ENCODE measurements around the gene PHTF2. TPM values are rescaled to one million over a fixed set of nuclear protein-coding genes. Genes with fewer than 3 reads are reported as not detected.
A peak's percentile ranks its signal among the peaks of the same experiment; 100 is the strongest.

Gene PHTF2
- total RNA-seq, 1 donor from 2014 or later: 27.0 TPM

GRCh38 chr7:77811516-77812289 is 13.1 kb downstream of the PHTF2 start:
- H3K4me1 Mint-ChIP-seq (ENCODE audit: low read depth, unreplicated experiment): peaks cover 11% of the 10 kb centered on the region
- H3K79me2 ChIP-seq (ENCODE audit: insufficient read depth, low read length): peaks cover 68% of the 10 kb centered on the region
- peaks cover 9% of the 10 kb centered on the region for H3K9me3 Mint-ChIP-seq (ENCODE audit: unreplicated experiment)

GRCh38 chr7:77812290-77812685 is 13.7 kb downstream of the PHTF2 start:
- H3K9me3 ChIP-seq (ENCODE audit: insufficient read depth, low read depth, low read length): no peaks in the 10 kb centered on the region
- H3K27me3 ChIP-seq (ENCODE audit: insufficient read depth, low read length): no peaks in the 10 kb centered on the region
- H3K9ac ChIP-seq (ENCODE audit: low read length): peak overlapping the region; percentile 61
- no peaks in the 10 kb centered on the region for H4K20me1 ChIP-seq (ENCODE audit: insufficient read depth, low read length)
- no peaks in the 10 kb centered on the region for H3K27me3 Mint-ChIP-seq (ENCODE audit: low read depth, unreplicated experiment)
- peaks cover 15% of the 10 kb centered on the region for H3K9me3 Mint-ChIP-seq (ENCODE audit: unreplicated experiment)
- peak overlapping the region; percentile 68 for H3K4me2 ChIP-seq (ENCODE audit: low read length)
- FAIRE-seq (peak; percentile 81), DNase-seq (ENCODE audit: low read depth) (peak; percentile 94)
- no peak for TF ChIP-seq CTCF (IDR thresholded peaks at IDR 0.05; ENCODE audit: insufficient read depth, low read depth, low read length)
- no peak for TF ChIP-seq EZH2 (IDR thresholded peaks at IDR 0.05; ENCODE audit: insufficient read depth, low read length)
- H3K79me2 ChIP-seq (ENCODE audit: insufficient read depth, low read length): peaks cover 62% of the 10 kb centered on the region
- peak overlapping the region; percentile 34 for H3K4me3 ChIP-seq (ENCODE audit: insufficient read depth, low read depth, low read length)
- H3K36me3 ChIP-seq (ENCODE audit: insufficient read depth, low read length): no peaks in the 10 kb centered on the region
- no peak overlapping the region for H3K4me3 Mint-ChIP-seq (ENCODE audit: unreplicated experiment)
- H3K4me1 ChIP-seq (ENCODE audit: insufficient read depth, low read length): peaks cover 10% of the 10 kb centered on the region
- peaks cover 7% of the 10 kb centered on the region for H3K36me3 Mint-ChIP-seq (ENCODE audit: low read depth, unreplicated experiment)
- H3K27ac ChIP-seq (ENCODE audit: low read depth, low read length): peak overlapping the region; percentile 83
- peak overlapping the region; percentile 87 for H3K27ac Mint-ChIP-seq (ENCODE audit: unreplicated experiment)
- no peak overlapping the region for H2AFZ ChIP-seq (ENCODE audit: low read depth, low read length)
- H3K4me1 Mint-ChIP-seq (ENCODE audit: low read depth, unreplicated experiment): peaks cover 11% of the 10 kb centered on the region

More at GRCh38 chr7:77811516-77812289, 13.1 kb downstream of the PHTF2 start:
- no peaks in the 10 kb centered on the region for H3K27me3 Mint-ChIP-seq (ENCODE audit: low read depth, unreplicated experiment)
- peak overlapping the region; percentile 87 for H3K27ac Mint-ChIP-seq (ENCODE audit: unreplicated experiment)
- Histone ChIP-seq H3K27me3 (ENCODE audit: insufficient read depth, low read length) (no peaks in the 10 kb centered on the region), H3K9ac (ENCODE audit: low read length) (peak overlapping the region; percentile 61), H3K4me1 (ENCODE audit: insufficient read depth, low read length) (peaks cover 10% of the 10 kb centered on the region), H3K9me3 (ENCODE audit: insufficient read depth, low read depth, low read length) (no peaks in the 10 kb centered on the region), H4K20me1 (ENCODE audit: insufficient read depth, low read length) (no peaks in the 10 kb centered on the region), H3K27ac (ENCODE audit: low read depth, low read length) (peak overlapping the region; percentile 83), H2AFZ (ENCODE audit: low read depth, low read length) (no peak overlapping the region), H3K4me2 (ENCODE audit: low read length) (peak overlapping the region; percentile 68), H3K4me3 (ENCODE audit: insufficient read depth, low read depth, low read length) (peak overlapping the region; percentile 34), H3K36me3 (ENCODE audit: insufficient read depth, low read length) (no peaks in the 10 kb centered on the region)
- no peak overlapping the region for H3K4me3 Mint-ChIP-seq (ENCODE audit: unreplicated experiment)
- peaks cover 2% of the 10 kb centered on the region for H3K36me3 Mint-ChIP-seq (ENCODE audit: low read depth, unreplicated experiment)
- TF ChIP-seq EZH2 (IDR thresholded peaks at IDR 0.05; ENCODE audit: insufficient read depth, low read length) (no peak), CTCF (IDR thresholded peaks at IDR 0.05; ENCODE audit: insufficient read depth, low read depth, low read length) (no peak)
- DNase-seq (ENCODE audit: low read depth): peak; percentile 44
- no peak for FAIRE-seq

- H3K4me3 ChIP-seq (ENCODE audit: insufficient read depth, low read depth, low read length): no peak overlapping the region
- peaks cover 10% of the 10 kb centered on the region for H3K9me3 Mint-ChIP-seq (ENCODE audit: unreplicated experiment)
- H3K79me2 ChIP-seq (ENCODE audit: insufficient read depth, low read length): peaks cover 60% of the 10 kb centered on the region
- no peaks in the 10 kb centered on the region for H3K27me3 Mint-ChIP-seq (ENCODE audit: low read depth, unreplicated experiment)
- no peaks in the 10 kb centered on the region for H3K27me3 ChIP-seq (ENCODE audit: insufficient read depth, low read length)
- H3K4me1 ChIP-seq (ENCODE audit: insufficient read depth, low read length): peaks cover 10% of the 10 kb centered on the region
- H3K9me3 ChIP-seq (ENCODE audit: insufficient read depth, low read depth, low read length): no peaks in the 10 kb centered on the region
- H4K20me1 ChIP-seq (ENCODE audit: insufficient read depth, low read length): no peaks in the 10 kb centered on the region
- no peak overlapping the region for H3K9ac ChIP-seq (ENCODE audit: low read length)
- FAIRE-seq (no peak), DNase-seq (ENCODE audit: low read depth) (no peak)
- no peak overlapping the region for H3K4me2 ChIP-seq (ENCODE audit: low read length)
- no peaks in the 10 kb centered on the region for H3K36me3 ChIP-seq (ENCODE audit: insufficient read depth, low read length)
- peak overlapping the region; percentile 49 for H3K27ac Mint-ChIP-seq (ENCODE audit: unreplicated experiment)
- H3K27ac ChIP-seq (ENCODE audit: low read depth, low read length): peak overlapping the region; percentile 59
- TF ChIP-seq CTCF (IDR thresholded peaks at IDR 0.05; ENCODE audit: insufficient read depth, low read depth, low read length): no peak
- TF ChIP-seq EZH2 (IDR thresholded peaks at IDR 0.05; ENCODE audit: insufficient read depth, low read length): no peak
- H2AFZ ChIP-seq (ENCODE audit: low read depth, low read length): no peak overlapping the region
- H3K4me3 Mint-ChIP-seq (ENCODE audit: unreplicated experiment): no peak overlapping the region
- H3K36me3 Mint-ChIP-seq (ENCODE audit: low read depth, unreplicated experiment): peaks cover 12% of the 10 kb centered on the region
- H3K4me1 Mint-ChIP-seq (ENCODE audit: low read depth, unreplicated experiment): peaks cover 11% of the 10 kb centered on the region
These were observed 14.6 kb downstream of the PHTF2 start for GRCh38 chr7:77813180-77813579.

Measured in astrocyte (in vitro differentiated cells and primary cell).